Measurements from ENCODE around the gene SPAG6. TPM values are rescaled to one million over a fixed set of nuclear protein-coding genes. Genes with fewer than 3 reads are reported as not detected.

The SPAG6 gene
- total and polyA plus RNA-seq, 2 of the 4 experiments (the other 2 are of a cell fraction), result not detected

GRCh38 chr10:22335173-22335933, 9.9 kb upstream of the SPAG6 start (continued):
- no peak for TF ChIP-seq FOS (IDR thresholded peaks at IDR 0.05; ENCODE audit: low read depth, low read length)

- Histone ChIP-seq H2BK5ac (ENCODE audit: low read depth, low read length, poor library complexity, severe bottlenecking) (no peak overlapping the region), H3K4me2 (ENCODE audit: low read depth, low read length) (no peak overlapping the region), H3K4ac (ENCODE audit: low read depth, low read length) (no peak overlapping the region), H3K9ac (ENCODE audit: low read depth, low read length) (no peak overlapping the region), H2AK5ac (ENCODE audit: low read depth, low read length) (no peak overlapping the region), H3K14ac (replicated peaks; ENCODE audit: low read depth, low read length) (no peak overlapping the region), H2BK15ac (ENCODE audit: low read depth, low read length) (no peak overlapping the region), H3K4me1 (ENCODE audit: control insufficient read depth, insufficient read depth, low read length) (no peaks in the 10 kb centered on the region), H2BK20ac (ENCODE audit: low read depth, low read length) (no peak overlapping the region), H4K91ac (ENCODE audit: insufficient read depth, low read depth, low read length) (no peak overlapping the region), H3K27me3 (ENCODE audit: control insufficient read depth, insufficient read depth, low read length) (peaks cover 69% of the 10 kb centered on the region), H3K18ac (ENCODE audit: low read depth, low read length) (no peak overlapping the region), H4K20me1 (ENCODE audit: insufficient read depth, low read length) (no peaks in the 10 kb centered on the region), H3K4me3 (ENCODE audit: insufficient read depth, low read depth, low read length) (no peak overlapping the region), H3K9me3 (ENCODE audit: control insufficient read depth, insufficient read depth, low read length) (peaks cover 21% of the 10 kb centered on the region), H3K9me1 (ENCODE audit: insufficient read depth, low read length) (no peaks in the 10 kb centered on the region), H2AFZ (replicated peaks; ENCODE audit: low read length, poor library complexity) (no peak overlapping the region), H2BK120ac (ENCODE audit: low read depth, low read length) (no peak overlapping the region), H3K79me1 (ENCODE audit: low read depth in 1 of 2, low read length in 2 of 2) (no peaks in the 10 kb centered on the region), H3K27ac (ENCODE audit: insufficient read depth, low read length) (no peak overlapping the region), H2AK9ac (replicated peaks; ENCODE audit: low read depth, low read length, poor library complexity) (no peak overlapping the region), H3K36me3 (ENCODE audit: control insufficient read depth, insufficient read depth, low read length) (no peaks in the 10 kb centered on the region), H3K23ac (ENCODE audit: low read depth, low read length) (no peak overlapping the region), H4K8ac (ENCODE audit: low read depth in 2 of 2, low read length in 2 of 2) (no peak overlapping the region), H3K56ac (ENCODE audit: extremely low read depth, insufficient read depth, low read length) (no peak overlapping the region), H4K5ac (ENCODE audit: low read depth, low read length) (no peak overlapping the region)
- DNase-seq (no peak), ATAC-seq (ENCODE audit: low read depth) (no peak)
- ChIA-PET POLR2A (ENCODE audit: unreplicated experiment) (no interaction called here), CTCF (no interaction called here)
- intact Hi-C loops (cut with micrococcal nuclease) (no loop called here), in situ Hi-C loops (cut with MboI; ENCODE audit: low sequenced_read_pairs) (no loop called here), dilution Hi-C loops (cut with HindIII; ENCODE audit: low sequenced_read_pairs, unreplicated experiment) (no loop called here)
- no TSS peak for BruUV-seq (replicated peaks)
- WGBS, 2 experiments (ENCODE audit: extremely low coverage in 2 of 2, insufficient read length in 1 of 2), result no CpG with 5 or more reads among the region's 9 CpGs
- TF ChIP-seq CHD1 (IDR thresholded peaks at IDR 0.05; ENCODE audit: low read depth, low read length), result no peak
- no peak for TF ChIP-seq NFE2L2 (IDR thresholded peaks at IDR 0.05; ENCODE audit: low read depth, low read length)
- no peak for TF ChIP-seq RCOR1 (IDR thresholded peaks at IDR 0.05; ENCODE audit: insufficient replicate concordance, low read length)
- no peak for TF ChIP-seq MAZ (IDR thresholded peaks at IDR 0.05; ENCODE audit: borderline replicate concordance, low read depth, low read length)
- no peak for TF ChIP-seq ELK1 (IDR thresholded peaks at IDR 0.05; ENCODE audit: borderline replicate concordance, low read depth, low read length)
- TF ChIP-seq BHLHE40 (IDR thresholded peaks at IDR 0.05; ENCODE audit: low read depth, low read length), result no peak
- no peak for TF ChIP-seq POLR2A (IDR thresholded peaks at IDR 0.05; ENCODE audit: low read depth, low read length)
- no peak for TF ChIP-seq RAD21 (IDR thresholded peaks at IDR 0.05; ENCODE audit: low read length)
- TF ChIP-seq MAFK (IDR thresholded peaks at IDR 0.05; ENCODE audit: low read depth, low read length), result no peak
- TF ChIP-seq MXI1 (IDR thresholded peaks at IDR 0.05; ENCODE audit: borderline replicate concordance, low read depth, low read length), result no peak
- TF ChIP-seq USF2 (IDR thresholded peaks at IDR 0.05; ENCODE audit: low read depth, low read length), result no peak
- TF ChIP-seq FOS (IDR thresholded peaks at IDR 0.05; ENCODE audit: low read depth, low read length), result no peak
Observed at GRCh38 chr10:22338185-22338900, 7.0 kb upstream of the SPAG6 start.
